GM12891 (cell line): ENCODE data around the gene FLYWCH2.

Experiments
- POLR2A ChIP-seq: IDR thresholded peaks from 2 replicates; pipeline ENCODE4 v1.6.1; 2011; ENCODE audit warnings: low read depth, low read length, control low read depth
- POLR2AphosphoS5 ChIP-seq: IDR thresholded peaks from 2 replicates; pipeline ENCODE4 v1.6.1; 2011; ENCODE audit warnings: low read depth, low read length, control low read depth
- TAF1 ChIP-seq: IDR thresholded peaks from 2 replicates; pipeline ENCODE4 v1.6.1; 2011; ENCODE audit warnings: low read depth, low read length, control low read depth

DNA sequence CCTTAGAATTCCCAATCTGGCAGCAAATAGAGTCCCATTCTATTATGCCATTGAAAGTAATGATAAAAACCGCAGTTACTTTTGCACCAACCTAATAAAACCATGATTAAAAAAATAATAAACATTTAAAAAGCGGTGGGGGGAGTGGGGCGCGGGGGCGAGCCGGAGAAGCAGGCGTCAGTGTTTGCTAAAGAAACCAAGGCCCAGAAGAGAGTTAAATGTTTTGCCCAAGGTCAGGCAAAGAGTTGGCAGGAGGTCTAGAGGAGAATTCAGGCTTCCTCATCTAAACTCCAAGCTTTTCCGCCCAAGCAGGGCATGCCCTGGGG is 15.4 kb upstream of the FLYWCH2 start:
- TF ChIP-seq TAF1: no peak
- no peak for TF ChIP-seq POLR2A
- no peak for TF ChIP-seq POLR2AphosphoS5
